SK-N-MC (cell line): ENCODE results near the gene PEX14.

Source experiments
- EZH2 ChIP-seq: fragments of 200-600 bp; sonication (generic); IDR thresholded peaks from one replicate; pipeline ENCODE4 v1.6.1; 2017; ENCODE audit warnings: antibody characterized with exemption
- FOXP2 ChIP-seq: optimal IDR thresholded peaks from 2 replicates; pipeline ENCODE3; 2011; ENCODE audit warnings: mild to moderate bottlenecking, moderate library complexity; ENCODE audit not compliant: insufficient read depth; ENCODE audit errors: extremely low read length, control extremely low read depth
- POLR2AphosphoS5 ChIP-seq: IDR thresholded peaks from 2 replicates; pipeline ENCODE4 v1.6.1; 2012; ENCODE audit warnings: mild to moderate bottlenecking, low read depth, low read length, borderline replicate concordance

GRCh38 chr1:10626791-10627410 is 152.2 kb downstream of the PEX14 start:
- TF ChIP-seq EZH2 (no peak), POLR2AphosphoS5 (no peak), FOXP2 (no peak)
